GM12892 (cell line): ENCODE data around the gene MUC7.

Experiments
- POLR2A ChIP-seq: IDR thresholded peaks from 2 replicates; pipeline ENCODE4 v1.6.1; 2011; ENCODE audit warnings: low read depth, low read length, control low read depth
- POLR2AphosphoS5 ChIP-seq: IDR thresholded peaks from 2 replicates; pipeline ENCODE4 v1.6.1; 2011; ENCODE audit warnings: low read depth, low read length, control low read depth

DNA sequence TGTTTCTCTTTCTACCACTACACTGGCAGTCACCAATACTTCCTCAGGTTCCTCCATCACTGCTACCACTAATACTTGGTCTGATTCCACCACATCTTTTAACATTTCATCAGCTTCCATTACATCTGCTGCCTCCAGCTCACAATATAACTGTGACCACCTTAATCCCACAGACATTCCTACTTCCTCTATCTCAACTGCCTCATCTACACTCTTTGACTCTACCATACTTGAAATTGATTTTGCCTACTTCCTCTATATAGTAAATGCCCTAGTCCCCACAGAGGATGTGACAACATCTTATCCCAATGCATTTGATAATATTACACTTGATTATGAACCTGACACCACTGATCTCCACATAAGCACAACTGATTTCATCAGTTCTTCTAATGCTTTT, 45.2 kb upstream of the MUC7 start:
- TF ChIP-seq POLR2AphosphoS5 (no peak), POLR2A (no peak)
